B cell (primary cell): ENCODE data around the gene TACC3. TPM values are rescaled to one million over a fixed set of nuclear protein-coding genes. Genes with fewer than 3 reads are reported as not detected.

Experiments
- ATAC-seq: fragments of 200-7000 bp; cut with Tn5 transposase; one replicate; pipeline ENCODE4 v1.10.0; 2021; ENCODE audit warnings: low read depth, mild to moderate bottlenecking, moderate number of reproducible peaks, moderate library complexity
- CTCF ChIA-PET: fragments of 350-600 bp; sonication (Branson Sonifier 250); formaldehyde crosslinking; loops from one replicate; lab custom pipeline; 2021; ENCODE audit warnings: antibody characterized with exemption, inconsistent platforms; lab: Charles Lee
- POLR2A ChIA-PET: fragments of 350-600 bp; sonication (Branson Sonifier 250); formaldehyde crosslinking; loops from one replicate; lab custom pipeline; 2021; ENCODE audit warnings: antibody characterized with exemption; lab: Charles Lee
- DNase-seq: peaks from one replicate; pipeline ENCODE4 v3.0.0; 2013
- H2AFZ ChIP-seq: 2 replicates; pipeline ENCODE4 v1.6.1; 2012; ENCODE audit warnings: mild to moderate bottlenecking, low read depth, low read length; ENCODE audit not compliant: insufficient read depth, poor library complexity, severe bottlenecking
- H3K27ac ChIP-seq, 2 donors: 1 replicate in 1 of 2; 2 replicates in 1 of 2; pipeline ENCODE4 v1.5.1; 2012 to 2013; ENCODE audit warnings: low read length in 2 of 2, mild to moderate bottlenecking in 2 of 2, moderate library complexity in 1 of 2
- H3K27me3 ChIP-seq, 4 experiments: fragments of 200-600 bp in 1 of 4; sonication (generic) in 1 of 4; replicated peaks in 1 of 4; 1 replicate in 2 of 4; 2 replicates in 2 of 4; pipeline versions ENCODE4 v1.6.1 to v1.7.0; 2013 to 2016; ENCODE audit warnings: low read length in 3 of 4, mild to moderate bottlenecking in 2 of 4, mixed read lengths in 1 of 4, moderate library complexity in 1 of 4; ENCODE audit not compliant: insufficient read depth in 4 of 4, control insufficient read depth in 3 of 4; ENCODE audit errors: control extremely low read depth in 1 of 4
- H3K36me3 ChIP-seq, 2 experiments: replicated peaks in 1 of 2; 1 replicate in 1 of 2; 2 replicates in 1 of 2; pipeline versions ENCODE4 v1.6.1 to v1.7.1; 2013; ENCODE audit warnings: low read length in 1 of 2; ENCODE audit not compliant: insufficient read depth in 2 of 2, control insufficient read depth in 1 of 2; ENCODE audit errors: control extremely low read depth in 1 of 2, extremely low read depth in 1 of 2
- H3K4me1 ChIP-seq, 2 donors: fragments of 200-600 bp in 1 of 2; sonication (generic) in 1 of 2; 1 replicate in 1 of 2; 2 replicates in 1 of 2; pipeline versions ENCODE4 v1.5.1 to v1.6.1; 2013 to 2017; ENCODE audit warnings: low read length in 2 of 2; ENCODE audit not compliant: control insufficient read depth in 2 of 2, insufficient read depth in 2 of 2
- H3K4me2 ChIP-seq: replicated peaks from 2 replicates; pipeline ENCODE3; 2012; ENCODE audit warnings: mild to moderate bottlenecking, low read depth, low read length; ENCODE audit not compliant: poor library complexity, severe bottlenecking
- H3K4me3 ChIP-seq, 5 experiments: fragments of 200-600 bp in 1 of 5; sonication (generic) in 1 of 5; 1 replicate in 3 of 5; 2 replicates in 2 of 5; pipeline versions ENCODE4 v1.5.1 to v1.7.0; 2011 to 2016; ENCODE audit warnings: low read length in 4 of 5, mild to moderate bottlenecking in 4 of 5, low read depth in 2 of 5, control low read depth in 1 of 5, moderate library complexity in 1 of 5; ENCODE audit not compliant: insufficient read depth in 1 of 5; ENCODE audit errors: control extremely low read depth in 1 of 5, extremely low read depth in 1 of 5
- H3K79me2 ChIP-seq: fragments of 200-600 bp; sonication (generic); one replicate; pipeline ENCODE4 v1.6.0; 2016; ENCODE audit warnings: low read length; ENCODE audit not compliant: control insufficient read depth, insufficient read depth
- H3K9ac ChIP-seq: fragments of 200-600 bp; sonication (generic); 2 replicates; pipeline ENCODE4 v1.6.1; 2017; ENCODE audit warnings: mild to moderate bottlenecking, low read length, moderate library complexity
- H3K9me3 ChIP-seq, 3 donors: one replicate each; pipeline versions ENCODE4 v1.6.1 to v1.7.1; 2013; ENCODE audit warnings: low read length in 2 of 3; ENCODE audit not compliant: control insufficient read depth in 2 of 3, insufficient read depth in 1 of 3; ENCODE audit errors: control extremely low read depth in 1 of 3
- H4K20me1 ChIP-seq: 2 replicates; pipeline ENCODE4 v1.6.0; 2012; ENCODE audit warnings: mild to moderate bottlenecking, low read length; ENCODE audit not compliant: insufficient read depth, control insufficient read depth, poor library complexity, severe bottlenecking
- H3K27ac Mint-ChIP-seq: one replicate; pipeline ENCODE4 v1.8.0; 2021; ENCODE audit warnings: mixed read lengths
- H3K27me3 Mint-ChIP-seq: one replicate; pipeline ENCODE4 v1.8.0; 2021; ENCODE audit warnings: mixed read lengths
- H3K4me1 Mint-ChIP-seq: one replicate; pipeline ENCODE4 v1.8.0; 2021; ENCODE audit warnings: mixed read lengths
- H3K4me3 Mint-ChIP-seq: one replicate; pipeline ENCODE4 v1.8.0; 2021; ENCODE audit warnings: mixed read lengths
- H3K9me3 Mint-ChIP-seq: one replicate; pipeline ENCODE4 v1.8.0; 2022; ENCODE audit warnings: mixed read lengths; ENCODE audit not compliant: insufficient read depth
- CTCF ChIP-seq: fragments of 200-600 bp; IDR thresholded peaks from one replicate; pipeline ENCODE4 v1.8.0; 2022; ENCODE audit warnings: antibody characterized with exemption, mild to moderate bottlenecking
- EZH2 ChIP-seq: IDR thresholded peaks from 2 replicates; pipeline ENCODE4 v1.6.1; 2012; ENCODE audit warnings: borderline replicate concordance, low read depth, mild to moderate bottlenecking, moderate library complexity, low read length; ENCODE audit not compliant: insufficient read depth, poor library complexity, severe bottlenecking
- WGBS: methylation state at CpG from one replicate; pipeline ENCODE4 v1.1.5; 2013; ENCODE audit warnings: missing lambda C conversion rate; ENCODE audit not compliant: insufficient coverage; 5-methylcytosine and 5-hydroxymethylcytosine counted together
- intact Hi-C: fragments of 100-400 bp; cut with micrococcal nuclease; formaldehyde crosslinking; loops from one replicate; pipeline ENCODE4 v1.10.0; 2022
- polyA plus RNA-seq: library from polyadenylated mRNA; depleted of rRNA; stranded (reverse); fragments of >200 nt; gene quantifications from 2 replicates; pipeline ENCODE4 v1.2.3, GENCODE V29; 2012
- total RNA-seq, 2 donors: library from RNA; stranded (reverse); fragments of 120-200 nt in 1 of 2; gene quantifications; 1 replicate in 1 of 2; 2 replicates in 1 of 2; pipeline versions ENCODE4 v1.2.3 to v1.2.4, GENCODE V29; 2013 to 2022

TACC3 gene
- total and polyA plus RNA-seq, 2 donors (not counting 1 experiment from before 2014, with no cell fraction given), result 29.5 to 47.9 TPM

GRCh38 chr4:1740021-1740545, 18.8 kb downstream of the TACC3 start:
- Mint-ChIP-seq H3K4me1 (no peaks in the 10 kb centered on the region), H3K4me3 (no peak overlapping the region), H3K9me3 (peaks cover 8% of the 10 kb centered on the region), H3K27ac (no peak overlapping the region), H3K27me3 (no peaks in the 10 kb centered on the region)
- H4K20me1 ChIP-seq, result no peaks in the 10 kb centered on the region
- no peak for TF ChIP-seq EZH2
- TF ChIP-seq CTCF, result no peak
- intact Hi-C loops, result no loop called here
- H3K9ac ChIP-seq, result no peak overlapping the region
- no peak overlapping the region for H3K4me2 ChIP-seq
- CTCF ChIA-PET, result interaction anchor here (0.8 to 1.9 kb wide), 2 partner anchors 47 to 158 kb away, joined by 3 to 8 read pairs; no protein-coding TSS in a partner anchor
- no peak overlapping the region for H3K27ac ChIP-seq
- H3K4me3 ChIP-seq, result no peak overlapping the region
- POLR2A ChIA-PET, result no interaction called here
- peaks cover 3% of the 10 kb centered on the region for H3K79me2 ChIP-seq
- peaks cover 0 to 30% (median 9%) of the 10 kb centered on the region in 3 donors for H3K9me3 ChIP-seq
- H3K36me3 ChIP-seq, result peaks cover 0 to 52% of the 10 kb centered on the region in 2 experiments
- H3K4me1 ChIP-seq, result no peaks in the 10 kb centered on the region
- 100% methylated on average over 15 of the region's 22 CpGs for WGBS
- DNase-seq (no peak), ATAC-seq (no peak)
- no peaks in the 10 kb centered on the region for H3K27me3 ChIP-seq
- H2AFZ ChIP-seq, result no peak overlapping the region

GRCh38 chr4:1741208-1741607, 19.9 kb downstream of the TACC3 start:
- no peak overlapping the region for H3K4me3 ChIP-seq
- H3K9me3 ChIP-seq, result peaks cover 0 to 30% (median 9%) of the 10 kb centered on the region in 3 donors
- H2AFZ ChIP-seq, result no peak overlapping the region
- no peak for ATAC-seq
- H3K4me1 ChIP-seq, result peaks cover 0 to under 1% of the 10 kb centered on the region in 2 donors
- H3K9ac ChIP-seq, result no peak overlapping the region
- no peak for DNase-seq
- H3K4me3 Mint-ChIP-seq, result no peak overlapping the region
- H3K79me2 ChIP-seq, result no peaks in the 10 kb centered on the region
- intact Hi-C loops, result no loop called here
- no peak for TF ChIP-seq EZH2
- TF ChIP-seq CTCF, result no peak
- H4K20me1 ChIP-seq, result no peaks in the 10 kb centered on the region
- no peak overlapping the region for H3K4me2 ChIP-seq
- H3K27me3 ChIP-seq, result no peaks in the 10 kb centered on the region
- ChIA-PET CTCF (interaction anchor here (1.9 kb wide), 1 partner anchor 48 kb away, joined by 8 read pairs; no protein-coding TSS in a partner anchor), POLR2A (no interaction called here)
- no peaks in the 10 kb centered on the region for H3K27me3 Mint-ChIP-seq
- 93% methylated on average over 17 of the region's 17 CpGs for WGBS
- H3K4me1 Mint-ChIP-seq, result no peaks in the 10 kb centered on the region
- H3K27ac ChIP-seq, result no peak overlapping the region
- peaks cover 8% of the 10 kb centered on the region for H3K9me3 Mint-ChIP-seq
- peaks cover 0 to 50% of the 10 kb centered on the region in 2 experiments for H3K36me3 ChIP-seq
- H3K27ac Mint-ChIP-seq, result no peak overlapping the region
